ENCODE results near the gene ACTN1.
A peak's percentile ranks its signal among the peaks of the same experiment; 100 is the strongest.

ACTN1 gene

DNA sequence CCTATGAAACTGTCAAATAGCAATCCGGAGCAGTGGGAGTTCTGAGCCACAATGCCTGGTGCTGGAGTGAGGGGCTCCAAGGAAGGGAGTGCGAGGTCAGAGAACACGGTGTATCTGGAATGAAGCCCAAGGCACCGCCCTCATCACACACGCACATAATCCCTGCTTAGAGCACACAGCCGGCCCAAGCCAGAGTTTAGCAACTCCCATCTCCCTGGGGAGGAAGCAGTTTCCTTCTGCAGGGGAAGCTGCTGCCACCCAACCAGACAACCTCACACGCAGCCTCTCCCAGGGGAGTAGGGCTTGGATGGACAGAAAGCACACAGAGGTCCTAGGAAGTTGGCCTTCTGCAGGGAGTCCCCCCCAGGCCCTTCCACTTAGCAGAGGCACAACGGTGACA is 31.3 kb downstream of the ACTN1 start:
- TF ChIP-seq, protein P1, sequence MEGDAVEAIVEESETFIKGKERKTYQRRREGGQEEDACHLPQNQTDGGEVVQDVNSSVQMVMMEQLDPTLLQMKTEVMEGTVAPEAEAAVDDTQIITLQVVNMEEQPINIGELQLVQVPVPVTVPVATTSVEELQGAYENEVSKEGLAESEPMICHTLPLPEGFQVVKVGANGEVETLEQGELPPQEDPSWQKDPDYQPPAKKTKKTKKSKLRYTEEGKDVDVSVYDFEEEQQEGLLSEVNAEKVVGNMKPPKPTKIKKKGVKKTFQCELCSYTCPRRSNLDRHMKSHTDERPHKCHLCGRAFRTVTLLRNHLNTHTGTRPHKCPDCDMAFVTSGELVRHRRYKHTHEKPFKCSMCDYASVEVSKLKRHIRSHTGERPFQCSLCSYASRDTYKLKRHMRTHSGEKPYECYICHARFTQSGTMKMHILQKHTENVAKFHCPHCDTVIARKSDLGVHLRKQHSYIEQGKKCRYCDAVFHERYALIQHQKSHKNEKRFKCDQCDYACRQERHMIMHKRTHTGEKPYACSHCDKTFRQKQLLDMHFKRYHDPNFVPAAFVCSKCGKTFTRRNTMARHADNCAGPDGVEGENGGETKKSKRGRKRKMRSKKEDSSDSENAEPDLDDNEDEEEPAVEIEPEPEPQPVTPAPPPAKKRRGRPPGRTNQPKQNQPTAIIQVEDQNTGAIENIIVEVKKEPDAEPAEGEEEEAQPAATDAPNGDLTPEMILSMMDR (IDR thresholded peaks at IDR 0.05; ENCODE audit: low read length, missing control alignments) = no peak
- H3K4me3 ChIP-seq (replicated peaks; ENCODE audit: low read depth, low read length) = no peak overlapping the region
- peak; percentile 93 for DNase-seq (ENCODE audit: low read depth)

DNA sequence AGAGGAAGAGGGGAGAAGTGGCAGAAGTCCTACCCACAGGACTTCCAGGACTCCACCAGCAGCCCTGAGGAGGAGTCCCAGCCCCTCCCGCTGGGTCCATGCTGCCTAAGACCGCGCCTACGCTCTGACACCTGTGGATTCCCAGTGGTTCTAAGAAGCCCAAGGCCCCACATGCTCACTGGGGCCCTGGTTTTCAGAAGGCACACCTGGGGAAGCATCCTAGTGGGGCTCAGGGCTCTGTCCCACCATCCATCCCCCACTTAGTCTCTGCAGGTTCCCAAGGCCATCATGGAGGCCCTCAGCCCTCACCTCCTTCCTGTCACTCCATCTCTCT is 32.6 kb downstream of the ACTN1 start:
- DNase-seq (ENCODE audit: low read depth) = no peak
- H3K4me3 ChIP-seq (replicated peaks; ENCODE audit: low read depth, low read length) = no peak overlapping the region
- TF ChIP-seq, protein P1 (IDR thresholded peaks at IDR 0.05; ENCODE audit: low read length, missing control alignments) = no peak

DNA sequence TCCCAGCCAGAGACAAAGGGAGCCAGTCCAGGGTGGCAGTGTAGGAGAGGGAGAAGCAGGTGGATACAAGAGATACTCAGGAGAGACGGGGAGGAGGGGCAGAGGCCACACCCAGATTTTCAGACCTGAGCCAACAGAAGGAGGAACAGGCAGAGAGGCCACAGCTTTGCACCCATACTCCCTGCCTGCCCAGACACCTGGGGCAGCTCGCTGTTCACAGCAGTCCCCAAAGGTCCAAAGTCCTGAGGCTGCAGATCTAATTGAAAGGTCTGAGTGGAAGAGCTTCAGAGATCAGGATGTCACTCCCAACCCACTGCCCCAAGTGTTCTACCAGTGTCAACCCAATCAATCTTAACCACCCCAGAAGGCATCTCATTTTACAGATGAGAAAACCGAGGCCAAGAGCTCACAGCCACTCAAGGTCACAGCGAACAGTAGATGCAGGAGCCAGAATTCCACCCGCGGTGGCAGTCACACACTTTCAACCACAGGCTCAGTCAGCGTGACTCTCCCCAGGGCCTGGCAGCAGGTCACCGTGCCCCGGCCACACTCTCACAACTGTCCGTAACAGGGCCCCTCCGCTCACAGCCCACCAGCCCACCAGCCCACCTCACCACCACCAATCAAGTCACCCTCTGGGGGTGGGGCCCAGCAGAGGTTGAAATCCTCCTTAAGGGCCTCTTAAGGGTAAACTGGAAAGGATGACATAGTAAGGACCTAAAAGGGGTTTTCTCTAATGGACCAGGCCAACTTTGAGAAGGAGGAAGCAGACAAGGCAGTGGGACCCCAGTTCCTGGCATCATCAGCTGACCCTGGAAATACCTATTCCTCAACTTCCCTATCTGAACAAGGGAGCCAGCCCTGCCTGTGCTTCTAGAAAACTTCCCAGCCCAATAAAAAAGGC is 33.3 kb downstream of the ACTN1 start:
- DNase-seq (ENCODE audit: low read depth) = no peak
- TF ChIP-seq, protein P1 (IDR thresholded peaks at IDR 0.05; ENCODE audit: low read length, missing control alignments) = no peak
- no peak overlapping the region for H3K4me3 ChIP-seq (replicated peaks; ENCODE audit: low read depth, low read length)

DNA sequence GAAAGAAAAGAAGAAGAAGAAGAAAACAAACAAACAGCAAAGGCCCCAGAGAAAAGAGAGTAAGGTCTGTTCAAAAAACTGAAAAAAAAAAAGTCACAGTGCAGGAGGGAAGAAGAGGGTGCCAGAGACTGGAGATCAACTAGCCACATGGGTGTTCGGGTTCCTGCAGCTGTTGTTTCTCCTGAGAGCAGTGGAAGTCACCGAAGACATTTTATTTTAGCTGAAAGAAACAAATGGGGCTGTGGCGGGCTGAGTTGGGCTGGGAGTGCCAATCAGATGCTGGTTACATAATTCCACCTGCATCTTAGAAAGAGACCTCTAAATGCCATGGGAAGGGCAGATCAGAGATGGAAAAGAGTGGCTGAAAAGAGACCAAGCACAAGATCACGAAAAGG is 33.9 kb downstream of the ACTN1 start:
- TF ChIP-seq, protein P1 (IDR thresholded peaks at IDR 0.05; ENCODE audit: low read length, missing control alignments) = no peak
- H3K4me3 ChIP-seq (replicated peaks; ENCODE audit: low read depth, low read length) = no peak overlapping the region
- no peak for DNase-seq (ENCODE audit: low read depth)

DNA sequence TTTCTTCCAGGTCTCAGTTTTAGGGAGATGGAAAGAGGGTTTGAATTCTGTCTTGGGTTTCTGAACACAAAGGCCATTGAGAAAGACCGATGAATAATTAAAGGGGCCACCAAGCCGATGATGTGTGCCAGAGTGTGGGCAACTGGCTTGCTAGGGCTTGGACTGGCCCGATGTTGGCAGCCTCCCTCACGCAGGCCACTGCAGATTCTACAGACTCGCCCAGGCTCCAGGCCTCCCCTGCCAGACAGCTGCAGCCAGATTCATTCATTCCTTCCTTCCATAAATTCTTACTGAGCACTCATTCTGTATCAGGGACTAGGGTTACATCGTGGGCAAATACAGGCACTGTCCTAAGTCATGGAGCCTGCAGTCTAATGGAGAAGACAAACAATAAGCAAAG is 34.9 kb downstream of the ACTN1 start:
- no peak for DNase-seq (ENCODE audit: low read depth)
- no peak overlapping the region for H3K4me3 ChIP-seq (replicated peaks; ENCODE audit: low read depth, low read length)
- TF ChIP-seq, protein P1 (IDR thresholded peaks at IDR 0.05; ENCODE audit: low read length, missing control alignments) = no peak

DNA sequence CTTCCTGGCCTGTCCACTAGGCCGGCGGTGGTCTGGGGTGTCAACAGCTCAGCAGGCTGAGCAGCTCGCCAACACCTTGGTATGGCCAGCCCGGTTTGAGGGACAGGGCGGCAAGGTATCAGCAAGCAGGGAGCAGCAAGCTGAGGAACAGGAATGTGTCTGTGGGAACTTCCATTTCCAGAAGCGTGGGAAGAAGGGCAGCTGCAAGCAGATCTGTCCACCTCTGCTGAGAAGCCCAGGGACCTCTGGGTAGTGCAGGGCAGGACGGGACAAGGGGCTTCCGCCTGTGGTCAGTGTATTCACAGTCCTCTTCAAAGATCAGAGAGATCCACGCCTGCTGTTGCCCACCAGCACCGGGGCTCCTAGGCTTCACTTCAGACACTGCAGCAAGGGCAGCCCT is 36.0 kb downstream of the ACTN1 start:
- TF ChIP-seq, protein P1 (IDR thresholded peaks at IDR 0.05; ENCODE audit: low read length, missing control alignments) = no peak
- no peak overlapping the region for H3K4me3 ChIP-seq (replicated peaks; ENCODE audit: low read depth, low read length)
- DNase-seq (ENCODE audit: low read depth) = no peak

All from fibroblast of pulmonary artery (primary cell).